Uterus (tissue), 4 donors: ENCODE data around the gene ACACB. TPM values are rescaled to one million over a fixed set of nuclear protein-coding genes. Genes with fewer than 3 reads are reported as not detected.

Experiments used
- DNase-seq, 2 donors: peaks; one replicate each; pipeline ENCODE4 v3.0.0-alpha.2; 2019 to 2020
- H3K27ac ChIP-seq, 2 donors: fragments of 200-600 bp; sonication (generic); 1 replicate in 1 of 2; 2 replicates in 1 of 2; pipeline ENCODE4 v1.5.1; 2016 to 2018
- H3K27me3 ChIP-seq, 2 donors: fragments of 200-600 bp; sonication (generic); one replicate each; pipeline ENCODE4 v1.5.1; 2018 to 2019; ENCODE audit warnings: control low read depth in 1 of 2
- H3K36me3 ChIP-seq, 2 donors: fragments of 200-600 bp; sonication (generic); one replicate each; pipeline ENCODE4 v1.5.1; 2019; ENCODE audit warnings: control low read depth in 1 of 2
- H3K4me1 ChIP-seq, 2 donors: fragments of 200-600 bp; sonication (generic); one replicate each; pipeline ENCODE4 v1.5.1; 2018 to 2019; ENCODE audit warnings: control low read depth in 1 of 2
- H3K4me3 ChIP-seq, 2 donors: fragments of 200-600 bp; sonication (generic); 1 replicate in 1 of 2; 2 replicates in 1 of 2; pipeline ENCODE4 v1.5.1; 2018 to 2019; ENCODE audit warnings: mild to moderate bottlenecking in 1 of 2
- H3K9me3 ChIP-seq, 2 donors: fragments of 200-600 bp; sonication (generic); one replicate each; pipeline ENCODE4 v1.5.1; 2019; ENCODE audit warnings: control low read depth in 1 of 2
- POLR2A ChIP-seq, 2 donors: fragments of 450-650 bp; IDR thresholded peaks; one replicate each; pipeline ENCODE4 v1.6.1; 2016; ENCODE audit warnings: antibody characterized with exemption in 2 of 2, mild to moderate bottlenecking in 1 of 2, moderate library complexity in 1 of 2
- intact Hi-C: fragments of 100-400 bp; cut with DNase I; formaldehyde crosslinking; loops from one replicate; pipeline ENCODE4 v1.15.1; 2023; ENCODE audit warnings: low total_unique reads
- total RNA-seq, 4 donors: library from RNA; depleted of rRNA in 3 of 4; stranded (reverse); fragments of >200 nt in 3 of 4; gene quantifications; one replicate each; pipeline versions ENCODE4 v1.1.0 to v1.2.4, GENCODE V29; 2014 to 2023
- TF ChIP-seq, protein P1 (sequence below), 4 experiments: fragments of 200-600 bp in 2 of 4; fragments of 450-650 bp in 2 of 4; sonication (generic) in 2 of 4; IDR thresholded peaks; one replicate each; pipeline ENCODE4 v1.5.1; 2016 to 2019; ENCODE audit warnings: antibody characterized with exemption in 4 of 4, mild to moderate bottlenecking in 2 of 4, moderate library complexity in 1 of 4
- donor health status: DM: yes; HTN: yes; CAD: no.

ACACB gene
- total RNA-seq, 4 donors from 2014 or later: 22.0 to 137 (median 97.2) TPM

DNA sequence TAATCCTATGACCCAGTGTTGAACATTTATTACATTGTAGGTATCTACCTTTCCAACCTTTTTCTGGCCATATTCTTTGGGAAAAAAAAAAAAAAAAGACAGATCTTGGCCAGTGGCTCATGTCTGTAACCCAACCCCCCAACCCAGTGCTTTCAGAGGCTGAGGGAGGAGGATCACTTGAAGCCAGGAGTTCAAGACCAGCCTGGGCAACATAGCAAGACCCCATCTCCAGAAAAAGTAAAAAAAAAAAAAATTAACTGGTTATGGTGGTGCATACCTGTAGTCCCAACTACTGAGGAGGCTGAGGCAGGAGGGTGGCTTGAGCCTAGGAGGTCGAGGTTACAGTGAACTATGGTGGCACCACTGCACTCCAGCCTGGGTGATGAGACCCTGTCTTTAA lies 58.1 kb downstream of the ACACB start:
- Histone ChIP-seq H3K27me3 (no peaks in the 10 kb centered on the region), H3K36me3 (no peaks in the 10 kb centered on the region), H3K9me3 (no peaks in the 10 kb centered on the region), H3K27ac (no peak overlapping the region), H3K4me3 (no peak overlapping the region), H3K4me1 (no peaks in the 10 kb centered on the region)
- DNase-seq: no peak
- TF ChIP-seq, protein P1, sequence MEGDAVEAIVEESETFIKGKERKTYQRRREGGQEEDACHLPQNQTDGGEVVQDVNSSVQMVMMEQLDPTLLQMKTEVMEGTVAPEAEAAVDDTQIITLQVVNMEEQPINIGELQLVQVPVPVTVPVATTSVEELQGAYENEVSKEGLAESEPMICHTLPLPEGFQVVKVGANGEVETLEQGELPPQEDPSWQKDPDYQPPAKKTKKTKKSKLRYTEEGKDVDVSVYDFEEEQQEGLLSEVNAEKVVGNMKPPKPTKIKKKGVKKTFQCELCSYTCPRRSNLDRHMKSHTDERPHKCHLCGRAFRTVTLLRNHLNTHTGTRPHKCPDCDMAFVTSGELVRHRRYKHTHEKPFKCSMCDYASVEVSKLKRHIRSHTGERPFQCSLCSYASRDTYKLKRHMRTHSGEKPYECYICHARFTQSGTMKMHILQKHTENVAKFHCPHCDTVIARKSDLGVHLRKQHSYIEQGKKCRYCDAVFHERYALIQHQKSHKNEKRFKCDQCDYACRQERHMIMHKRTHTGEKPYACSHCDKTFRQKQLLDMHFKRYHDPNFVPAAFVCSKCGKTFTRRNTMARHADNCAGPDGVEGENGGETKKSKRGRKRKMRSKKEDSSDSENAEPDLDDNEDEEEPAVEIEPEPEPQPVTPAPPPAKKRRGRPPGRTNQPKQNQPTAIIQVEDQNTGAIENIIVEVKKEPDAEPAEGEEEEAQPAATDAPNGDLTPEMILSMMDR (IDR thresholded peaks at IDR 0.05): no peak
- no peak for TF ChIP-seq POLR2A (IDR thresholded peaks at IDR 0.05)
- intact Hi-C loops: no loop called here

GRCh38 chr12:109178532-109178931 lies 62.1 kb downstream of the ACACB start:
- intact Hi-C loops: no loop called here
- H3K4me1 ChIP-seq: no peaks in the 10 kb centered on the region
- TF ChIP-seq, protein P1 (IDR thresholded peaks at IDR 0.05): no peak
- no peak for TF ChIP-seq POLR2A (IDR thresholded peaks at IDR 0.05)
- no peak for DNase-seq
- no peak overlapping the region for H3K4me3 ChIP-seq
- H3K27ac ChIP-seq: no peak overlapping the region
- H3K27me3 ChIP-seq: no peaks in the 10 kb centered on the region
- no peaks in the 10 kb centered on the region for H3K9me3 ChIP-seq
- no peaks in the 10 kb centered on the region for H3K36me3 ChIP-seq

DNA sequence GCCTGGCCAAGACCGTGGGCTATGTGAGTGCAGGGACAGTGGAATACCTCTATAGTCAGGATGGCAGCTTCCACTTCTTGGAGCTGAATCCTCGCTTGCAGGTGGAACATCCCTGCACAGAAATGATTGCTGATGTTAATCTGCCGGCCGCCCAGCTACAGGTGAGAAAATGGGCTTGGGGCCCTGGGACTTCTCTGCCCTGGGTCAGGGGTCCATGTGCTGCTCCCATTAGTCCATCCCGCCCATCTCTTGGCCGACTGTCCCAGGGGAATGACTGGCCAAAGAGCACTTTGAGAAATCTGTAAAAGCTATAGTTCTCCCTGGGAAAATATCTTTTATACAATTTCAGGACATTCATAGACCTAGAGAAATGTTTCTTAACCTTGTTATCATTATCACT lies 63.5 kb downstream of the ACACB start:
- Histone ChIP-seq H3K36me3 (no peaks in the 10 kb centered on the region), H3K27ac (no peak overlapping the region), H3K9me3 (no peaks in the 10 kb centered on the region), H3K27me3 (no peaks in the 10 kb centered on the region), H3K4me3 (no peak overlapping the region), H3K4me1 (no peaks in the 10 kb centered on the region)
- DNase-seq: no peak
- TF ChIP-seq, protein P1 (IDR thresholded peaks at IDR 0.05): no peak
- no peak for TF ChIP-seq POLR2A (IDR thresholded peaks at IDR 0.05)
- intact Hi-C loops: no loop called here

GRCh38 chr12:109182041-109182839 lies 65.9 kb downstream of the ACACB start:
- H3K9me3 ChIP-seq: no peaks in the 10 kb centered on the region
- TF ChIP-seq POLR2A (IDR thresholded peaks at IDR 0.05): no peak
- TF ChIP-seq, protein P1 (IDR thresholded peaks at IDR 0.05): no peak
- H3K27me3 ChIP-seq: no peaks in the 10 kb centered on the region
- intact Hi-C loops: no loop called here
- no peaks in the 10 kb centered on the region for H3K4me1 ChIP-seq
- H3K27ac ChIP-seq: no peak overlapping the region
- H3K4me3 ChIP-seq: no peak overlapping the region
- no peak for DNase-seq
- H3K36me3 ChIP-seq: no peaks in the 10 kb centered on the region

- no peaks in the 10 kb centered on the region for H3K27me3 ChIP-seq
- intact Hi-C loops: no loop called here
- H3K27ac ChIP-seq: no peak overlapping the region
- no peaks in the 10 kb centered on the region for H3K36me3 ChIP-seq
- no peak for DNase-seq
- no peaks in the 10 kb centered on the region for H3K9me3 ChIP-seq
- TF ChIP-seq, protein P1 (IDR thresholded peaks at IDR 0.05): no peak
- TF ChIP-seq POLR2A (IDR thresholded peaks at IDR 0.05): no peak
- H3K4me1 ChIP-seq: no peaks in the 10 kb centered on the region
- H3K4me3 ChIP-seq: no peak overlapping the region
Observed at GRCh38 chr12:109185441-109185840, 69.1 kb downstream of the ACACB start.
